Fibroblast of lung (primary cell): ENCODE data around the gene CDIPT. TPM values are rescaled to one million over a fixed set of nuclear protein-coding genes. Genes with fewer than 3 reads are reported as not detected.

Source experiments
- DNase-seq, 2 donors: peaks; one replicate each; pipeline versions ENCODE4 v3.0.0 to v3.0.0-alpha.2; 2010; ENCODE audit warnings: low read depth in 2 of 2
- H2AFZ ChIP-seq: 2 replicates; pipeline ENCODE4 v1.5.1; 2012; ENCODE audit warnings: low read length, control low read depth, inconsistent platforms
- H3K27ac ChIP-seq: 2 replicates; pipeline ENCODE4 v1.5.1; 2011; ENCODE audit warnings: low read length, control low read depth; ENCODE audit not compliant: insufficient read depth
- H3K27me3 ChIP-seq: 2 replicates; pipeline ENCODE4 v1.5.1; 2011; ENCODE audit warnings: mild to moderate bottlenecking, low read length; ENCODE audit not compliant: control insufficient read depth, insufficient read depth
- H3K36me3 ChIP-seq: 2 replicates; pipeline ENCODE4 v1.5.1; 2011; ENCODE audit warnings: low read length; ENCODE audit not compliant: control insufficient read depth, insufficient read depth
- H3K4me1 ChIP-seq: 2 replicates; pipeline ENCODE4 v1.5.1; 2011; ENCODE audit warnings: low read length; ENCODE audit not compliant: control insufficient read depth, insufficient read depth; ENCODE audit errors: extremely low read depth
- H3K4me2 ChIP-seq: 2 replicates; pipeline ENCODE4 v1.5.1; 2011; ENCODE audit warnings: low read length, control low read depth; ENCODE audit not compliant: insufficient read depth; ENCODE audit errors: extremely low read depth
- H3K4me3 ChIP-seq, 4 experiments: fragments of 200-600 bp in 1 of 4; sonication (generic) in 1 of 4; replicated peaks in 1 of 4; 2 replicates each; pipeline ENCODE4 v1.5.1; 2011 to 2016; ENCODE audit warnings: low read length in 4 of 4, low read depth in 3 of 4, mild to moderate bottlenecking in 3 of 4, control low read depth in 2 of 4, inconsistent platforms in 1 of 4, mixed read lengths in 1 of 4; ENCODE audit not compliant: insufficient read depth in 1 of 4; ENCODE audit errors: control extremely low read depth in 1 of 4
- H3K79me2 ChIP-seq: 2 replicates; pipeline ENCODE4 v1.5.1; 2012; ENCODE audit warnings: mild to moderate bottlenecking, low read length, inconsistent platforms; ENCODE audit not compliant: control insufficient read depth, insufficient read depth
- H3K9ac ChIP-seq: 2 replicates; pipeline ENCODE4 v1.5.1; 2011; ENCODE audit warnings: mild to moderate bottlenecking, low read length, control low read depth; ENCODE audit not compliant: insufficient read depth
- H3K9me3 ChIP-seq: 2 replicates; pipeline ENCODE4 v1.5.1; 2012; ENCODE audit warnings: low read depth, low read length; ENCODE audit not compliant: control insufficient read depth, insufficient read depth
- H4K20me1 ChIP-seq: 2 replicates; pipeline ENCODE4 v1.5.1; 2011; ENCODE audit warnings: low read length; ENCODE audit not compliant: control insufficient read depth, insufficient read depth; ENCODE audit errors: extremely low read depth
- CTCF ChIP-seq, 2 donors: IDR thresholded peaks in 1 of 2; conservative IDR thresholded peaks in 1 of 2; 1 replicate in 1 of 2; 2 replicates in 1 of 2; pipeline ENCODE4 v1.5.1; 2011 to 2012; ENCODE audit warnings: low read length in 2 of 2, control low read depth in 1 of 2, inconsistent platforms in 1 of 2, low read depth in 1 of 2, mild to moderate bottlenecking in 1 of 2
- EZH2 ChIP-seq: IDR thresholded peaks from 2 replicates; pipeline ENCODE4 v1.5.1; 2012; ENCODE audit warnings: low read length, control low read depth, mild to moderate bottlenecking; ENCODE audit errors: missing control alignments
- polyA plus RNA-seq, 2 donors: library from polyadenylated mRNA; depleted of rRNA in 1 of 2; stranded (reverse) in 1 of 2; unstranded in 1 of 2; fragments of >200 nt; gene quantifications; 2 replicates each; pipeline ENCODE4 v1.2.1, GENCODE V29; 2011 to 2012; ENCODE audit warnings: missing spikeins in 1 of 2
- total RNA-seq: library from RNA; depleted of rRNA; stranded (reverse); fragments of >200 nt; gene quantifications from 2 replicates; pipeline ENCODE4 v1.2.1, GENCODE V29; 2014

Gene CDIPT
- total and polyA plus RNA-seq, 2 donors (not counting 1 experiment from before 2014, with no cell fraction given) = 84.9 to 99.6 TPM

GRCh38 chr16:29840240-29840639 is 22.8 kb downstream of the CDIPT start:
- no peak overlapping the region for H3K9ac ChIP-seq
- peaks cover 45% of the 10 kb centered on the region for H3K36me3 ChIP-seq
- no peaks in the 10 kb centered on the region for H3K79me2 ChIP-seq
- H3K27ac ChIP-seq = no peak overlapping the region
- TF ChIP-seq EZH2 = no peak
- no peak for TF ChIP-seq CTCF (conservative IDR thresholded peaks at IDR 0.05 in 1 of 2, IDR thresholded peaks at IDR 0.05 in 1 of 2; ENCODE audit: low read depth in 1 of 2, low read length in 2 of 2)
- no peaks in the 10 kb centered on the region for H3K27me3 ChIP-seq
- no peaks in the 10 kb centered on the region for H3K9me3 ChIP-seq
- H4K20me1 ChIP-seq = no peaks in the 10 kb centered on the region
- H2AFZ ChIP-seq = no peak overlapping the region
- no peak overlapping the region for H3K4me3 ChIP-seq
- no peak for DNase-seq
- no peaks in the 10 kb centered on the region for H3K4me1 ChIP-seq
- H3K4me2 ChIP-seq = no peak overlapping the region

- no peak overlapping the region for H2AFZ ChIP-seq
- H3K4me3 ChIP-seq = no peak overlapping the region
- TF ChIP-seq CTCF (conservative IDR thresholded peaks at IDR 0.05 in 1 of 2, IDR thresholded peaks at IDR 0.05 in 1 of 2; ENCODE audit: low read depth in 1 of 2, low read length in 2 of 2) (no peak), EZH2 (no peak)
- DNase-seq = no peak
- H3K27me3 ChIP-seq = no peaks in the 10 kb centered on the region
- no peak overlapping the region for H3K4me2 ChIP-seq
- no peak overlapping the region for H3K27ac ChIP-seq
- no peaks in the 10 kb centered on the region for H3K79me2 ChIP-seq
- H3K9ac ChIP-seq = no peak overlapping the region
- no peaks in the 10 kb centered on the region for H3K9me3 ChIP-seq
- no peaks in the 10 kb centered on the region for H4K20me1 ChIP-seq
- H3K36me3 ChIP-seq = peaks cover 46% of the 10 kb centered on the region
- no peaks in the 10 kb centered on the region for H3K4me1 ChIP-seq
Observed at GRCh38 chr16:29839822-29840221, 23.2 kb downstream of the CDIPT start.

GRCh38 chr16:29837841-29838240 is 25.2 kb downstream of the CDIPT start:
- no peaks in the 10 kb centered on the region for H4K20me1 ChIP-seq
- no peak overlapping the region for H3K4me3 ChIP-seq
- DNase-seq = peak in 1 of 2 donors; percentile 14
- peaks cover 3% of the 10 kb centered on the region for H3K79me2 ChIP-seq
- TF ChIP-seq EZH2 = no peak
- no peak for TF ChIP-seq CTCF (conservative IDR thresholded peaks at IDR 0.05 in 1 of 2, IDR thresholded peaks at IDR 0.05 in 1 of 2; ENCODE audit: low read depth in 1 of 2, low read length in 2 of 2)
- no peak overlapping the region for H3K4me2 ChIP-seq
- peaks cover 52% of the 10 kb centered on the region for H3K36me3 ChIP-seq
- H3K4me1 ChIP-seq = no peaks in the 10 kb centered on the region
- no peaks in the 10 kb centered on the region for H3K27me3 ChIP-seq
- H3K9me3 ChIP-seq = no peaks in the 10 kb centered on the region
- no peak overlapping the region for H3K9ac ChIP-seq
- no peak overlapping the region for H3K27ac ChIP-seq
- H2AFZ ChIP-seq = no peak overlapping the region
